Karpas-422 (cell line): ENCODE results near the gene RFTN1. TPM values are rescaled to one million over a fixed set of nuclear protein-coding genes. Genes with fewer than 3 reads are reported as not detected.

Experiments
- DNase-seq: peaks from one replicate; pipeline ENCODE4 v3.0.0-alpha.2; 2015
- H2AFZ ChIP-seq: fragments of 200-600 bp; sonication (generic); 2 replicates; pipeline ENCODE4 v1.6.1; 2014; ENCODE audit warnings: antibody characterized with exemption, low read length, mixed read lengths
- H3K27ac ChIP-seq: fragments of 200-600 bp; sonication (generic); 2 replicates; pipeline ENCODE4 v1.5.1; 2014; ENCODE audit warnings: mild to moderate bottlenecking, low read length, moderate library complexity
- H3K27me3 ChIP-seq: fragments of 200-600 bp; sonication (generic); 2 replicates; pipeline ENCODE4 v1.6.1; 2014; ENCODE audit warnings: low read length, mixed read lengths
- H3K36me3 ChIP-seq: fragments of 200-600 bp; sonication (generic); 2 replicates; pipeline ENCODE4 v1.6.1; 2014; ENCODE audit warnings: low read length, mixed read lengths; ENCODE audit not compliant: insufficient read depth
- H3K4me1 ChIP-seq: fragments of 200-600 bp; sonication (generic); 2 replicates; pipeline ENCODE4 v1.6.1; 2014; ENCODE audit warnings: mild to moderate bottlenecking, low read length, mixed read lengths
- H3K4me2 ChIP-seq: fragments of 200-600 bp; sonication (generic); 2 replicates; pipeline ENCODE4 v1.6.1; 2014; ENCODE audit warnings: low read length, low read depth, mild to moderate bottlenecking; ENCODE audit not compliant: poor library complexity, severe bottlenecking
- H3K4me3 ChIP-seq: fragments of 200-600 bp; sonication (generic); 2 replicates; pipeline ENCODE4 v1.5.1; 2014; ENCODE audit warnings: mild to moderate bottlenecking, antibody characterized with exemption, low read length, mixed read lengths
- H3K79me2 ChIP-seq: fragments of 200-600 bp; sonication (generic); 2 replicates; pipeline ENCODE4 v1.6.1; 2014; ENCODE audit warnings: mild to moderate bottlenecking, low read length, mixed read lengths
- H3K9ac ChIP-seq: fragments of 200-600 bp; sonication (generic); 2 replicates; pipeline ENCODE4 v1.6.0; 2014; ENCODE audit warnings: low read length
- H3K9me2 ChIP-seq: fragments of 200-600 bp; sonication (generic), shearing (Covaris generic); replicated peaks from 2 replicates; pipeline ENCODE4 v1.6.0; 2014; ENCODE audit warnings: mild to moderate bottlenecking, low read length, moderate library complexity; ENCODE audit not compliant: insufficient read depth
- H3K9me3 ChIP-seq: fragments of 300-700, 200-600 bp; sonication (generic); 2 replicates; pipeline ENCODE4 v1.6.1; 2014; ENCODE audit warnings: low read length, mixed read lengths
- H4K20me1 ChIP-seq: fragments of 200-600 bp; sonication (generic); 2 replicates; pipeline ENCODE4 v1.6.1; 2014; ENCODE audit warnings: mild to moderate bottlenecking, antibody characterized with exemption, low read length, low read depth; ENCODE audit not compliant: insufficient read depth
- total RNA-seq: library from RNA; depleted of rRNA; stranded (reverse); fragments of >200 nt; shearing (Covaris generic); gene quantifications from 2 replicates; pipeline ENCODE4 v1.2.3, GENCODE V29; 2014; ENCODE audit warnings: low replicate concordance

Gene RFTN1
- total RNA-seq, 1 experiment from 2014 or later = 291 TPM

DNA sequence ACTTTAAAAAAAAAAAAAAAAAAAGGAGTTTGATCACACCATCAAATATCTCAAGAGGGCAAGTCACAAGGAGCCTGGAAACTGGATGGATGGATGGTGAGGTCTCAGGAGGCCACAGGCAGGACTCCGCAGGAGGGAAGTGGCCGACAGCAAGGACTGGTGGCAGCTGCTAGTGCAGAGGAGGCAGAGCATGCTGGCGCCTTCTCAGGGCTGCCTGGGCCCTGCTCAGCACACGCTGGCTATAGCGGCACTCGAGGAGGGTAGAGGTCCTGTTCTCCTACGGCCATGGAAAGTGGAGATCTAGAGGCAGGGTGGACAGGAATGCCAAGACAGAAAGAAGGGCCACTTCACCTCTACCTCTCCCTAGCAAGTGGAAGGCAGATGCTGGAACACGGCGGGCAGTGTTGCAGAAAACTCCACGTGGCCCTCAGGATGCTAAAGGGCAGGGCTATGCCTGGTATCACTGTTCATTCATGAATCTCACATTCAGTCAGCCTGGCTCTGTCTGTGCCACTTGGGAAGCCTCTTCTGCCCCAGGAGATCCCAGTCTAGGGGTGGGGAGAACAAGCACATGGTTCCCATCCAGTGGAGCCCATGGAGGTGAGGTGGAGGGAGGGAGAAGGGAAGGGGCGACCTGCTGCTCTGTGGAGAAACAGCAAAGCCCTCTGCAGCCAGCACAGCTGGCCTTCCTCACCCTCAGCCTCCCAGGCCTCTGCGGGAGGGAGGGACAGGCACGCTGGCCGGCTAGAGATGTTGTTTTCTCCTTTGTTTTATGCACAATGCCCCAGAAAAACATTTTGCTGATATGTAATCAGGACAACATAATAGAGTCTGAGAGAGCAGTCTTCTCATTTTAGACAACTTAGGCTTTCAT lies 177.5 kb downstream of the RFTN1 start:
- no peaks in the 10 kb centered on the region for H3K9me2 ChIP-seq
- no peaks in the 10 kb centered on the region for H4K20me1 ChIP-seq
- H3K27me3 ChIP-seq = no peaks in the 10 kb centered on the region
- no peak overlapping the region for H3K27ac ChIP-seq
- H3K36me3 ChIP-seq = peaks cover 64% of the 10 kb centered on the region
- no peak overlapping the region for H3K9ac ChIP-seq
- DNase-seq = no peak
- peaks cover 81% of the 10 kb centered on the region for H3K79me2 ChIP-seq
- H3K4me2 ChIP-seq = no peak overlapping the region
- no peak overlapping the region for H3K4me3 ChIP-seq
- peaks cover 15% of the 10 kb centered on the region for H3K4me1 ChIP-seq
- H2AFZ ChIP-seq = no peak overlapping the region
- H3K9me3 ChIP-seq = no peaks in the 10 kb centered on the region

DNA sequence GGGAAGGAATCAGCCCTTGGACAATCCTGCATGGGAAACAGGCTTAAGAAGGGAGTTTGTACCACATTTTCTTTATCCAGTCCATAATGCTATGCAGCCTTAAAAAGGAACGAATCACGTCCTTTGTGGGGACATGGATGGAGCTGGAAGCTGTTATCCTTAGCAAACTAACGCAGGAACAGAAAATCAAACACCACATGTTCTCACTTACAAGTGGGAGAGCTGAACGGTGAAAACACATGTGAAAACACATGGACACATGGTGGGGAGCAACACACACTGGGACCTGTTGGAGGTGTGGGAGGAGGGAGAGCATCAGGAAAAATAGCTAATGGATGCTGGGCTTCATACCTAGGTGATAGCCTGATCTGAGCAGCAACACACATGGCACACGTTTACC lies 178.2 kb downstream of the RFTN1 start:
- Histone ChIP-seq H3K9me3 (no peaks in the 10 kb centered on the region), H3K36me3 (peaks cover 65% of the 10 kb centered on the region), H3K27ac (no peak overlapping the region), H3K9me2 (no peaks in the 10 kb centered on the region), H3K4me3 (no peak overlapping the region), H3K4me2 (no peak overlapping the region), H3K79me2 (peaks cover 81% of the 10 kb centered on the region), H3K9ac (no peak overlapping the region), H4K20me1 (no peaks in the 10 kb centered on the region), H3K4me1 (peaks cover 8% of the 10 kb centered on the region), H3K27me3 (no peaks in the 10 kb centered on the region), H2AFZ (no peak overlapping the region)
- DNase-seq = no peak

DNA sequence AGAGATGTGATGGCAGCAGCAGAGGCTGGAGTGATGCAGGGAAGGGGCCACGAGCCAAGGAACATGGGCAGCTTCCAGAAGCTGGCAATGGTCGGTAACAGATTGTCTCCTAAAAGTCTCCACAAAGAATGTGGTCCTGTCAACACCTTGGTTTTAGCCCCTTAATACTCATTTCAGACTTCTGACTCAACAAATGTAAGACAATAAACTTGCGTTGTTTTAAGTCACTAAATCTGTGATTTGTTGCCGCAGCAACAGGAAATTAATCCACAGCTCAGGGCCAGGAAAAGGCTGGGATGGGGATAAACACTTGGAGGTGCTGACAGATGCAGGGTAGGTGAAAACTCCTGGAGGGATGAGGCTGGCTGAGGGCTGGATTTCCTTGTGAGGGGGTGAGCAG lies 178.6 kb downstream of the RFTN1 start:
- Histone ChIP-seq H3K27ac (no peak overlapping the region), H3K4me1 (peaks cover 4% of the 10 kb centered on the region), H3K4me2 (no peak overlapping the region), H3K9me2 (no peaks in the 10 kb centered on the region), H4K20me1 (no peaks in the 10 kb centered on the region), H3K27me3 (no peaks in the 10 kb centered on the region), H3K36me3 (peaks cover 65% of the 10 kb centered on the region), H3K4me3 (no peak overlapping the region), H3K79me2 (peaks cover 81% of the 10 kb centered on the region), H3K9me3 (no peaks in the 10 kb centered on the region), H3K9ac (no peak overlapping the region), H2AFZ (no peak overlapping the region)
- DNase-seq = no peak

DNA sequence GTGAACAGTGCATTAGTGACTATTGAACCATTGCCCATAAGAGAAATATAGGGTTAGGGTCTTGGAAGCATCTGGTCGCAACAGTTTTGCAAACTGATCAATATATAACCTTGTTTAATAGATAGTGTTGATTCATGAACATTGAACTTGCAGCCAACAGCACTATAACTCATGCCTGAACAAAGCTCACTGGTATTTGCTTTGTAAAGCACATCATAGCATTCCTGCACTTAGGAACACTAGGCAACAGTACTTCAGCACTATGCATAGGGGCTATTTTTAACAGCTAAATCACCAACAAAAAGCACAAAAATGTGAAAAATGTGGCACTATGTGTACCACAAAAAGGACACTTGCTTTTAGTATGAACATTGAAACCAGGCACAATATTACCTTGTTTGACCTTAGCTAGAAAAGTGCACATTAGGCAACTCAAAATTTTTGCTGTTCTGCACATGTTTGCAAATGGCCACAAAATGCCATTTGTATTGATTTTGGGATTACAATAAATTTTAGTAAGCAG lies 180.5 kb downstream of the RFTN1 start:
- H2AFZ ChIP-seq = no peak overlapping the region

DNA sequence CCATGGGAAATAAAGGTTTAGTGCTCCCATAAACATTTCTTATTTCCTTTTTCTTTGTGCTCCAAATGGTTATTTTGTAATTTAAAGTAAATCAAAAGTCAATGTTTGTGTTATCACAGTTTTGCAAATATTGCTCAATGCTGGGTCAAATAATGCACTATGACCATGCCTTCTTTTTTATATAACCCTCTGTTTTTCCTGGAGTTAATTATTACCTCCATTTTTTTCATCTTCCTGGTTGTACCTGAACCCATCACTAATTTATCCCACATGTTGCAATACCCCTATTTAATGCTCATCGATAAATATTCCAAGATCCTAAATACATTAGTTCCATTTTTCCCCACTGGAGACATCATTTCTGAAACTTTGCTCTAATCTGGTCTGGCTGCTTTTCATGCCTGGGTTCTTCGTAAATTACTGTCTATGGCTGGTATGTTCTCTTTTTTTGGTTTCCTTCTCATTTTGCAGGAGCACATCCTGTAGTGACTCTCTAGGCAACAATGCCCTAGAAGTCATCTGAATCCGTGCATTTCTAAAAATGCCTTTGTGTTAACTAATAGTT lies 182.1 kb downstream of the RFTN1 start:
- no peak for DNase-seq
- Histone ChIP-seq H3K9me2 (no peaks in the 10 kb centered on the region), H4K20me1 (no peaks in the 10 kb centered on the region), H3K9me3 (no peaks in the 10 kb centered on the region), H3K4me1 (peaks cover 26% of the 10 kb centered on the region), H3K27ac (peak overlapping the region; percentile 16), H3K79me2 (peaks cover 69% of the 10 kb centered on the region), H3K36me3 (peaks cover 65% of the 10 kb centered on the region), H3K4me3 (no peak overlapping the region), H3K4me2 (no peak overlapping the region), H3K9ac (no peak overlapping the region), H3K27me3 (no peaks in the 10 kb centered on the region), H2AFZ (no peak overlapping the region)

More for the DNA sequence above, 180.5 kb downstream of the RFTN1 start:
- Histone ChIP-seq H3K4me1 (peaks cover 14% of the 10 kb centered on the region), H3K9me2 (no peaks in the 10 kb centered on the region), H3K36me3 (peaks cover 66% of the 10 kb centered on the region), H3K27me3 (no peaks in the 10 kb centered on the region), H3K4me2 (no peak overlapping the region), H3K4me3 (no peak overlapping the region), H3K9ac (no peak overlapping the region), H3K27ac (peak overlapping the region; percentile 7; the same call in 1 of the 2 replicates), H4K20me1 (no peaks in the 10 kb centered on the region), H3K9me3 (no peaks in the 10 kb centered on the region), H3K79me2 (peaks cover 75% of the 10 kb centered on the region)
- DNase-seq = no peak

DNA sequence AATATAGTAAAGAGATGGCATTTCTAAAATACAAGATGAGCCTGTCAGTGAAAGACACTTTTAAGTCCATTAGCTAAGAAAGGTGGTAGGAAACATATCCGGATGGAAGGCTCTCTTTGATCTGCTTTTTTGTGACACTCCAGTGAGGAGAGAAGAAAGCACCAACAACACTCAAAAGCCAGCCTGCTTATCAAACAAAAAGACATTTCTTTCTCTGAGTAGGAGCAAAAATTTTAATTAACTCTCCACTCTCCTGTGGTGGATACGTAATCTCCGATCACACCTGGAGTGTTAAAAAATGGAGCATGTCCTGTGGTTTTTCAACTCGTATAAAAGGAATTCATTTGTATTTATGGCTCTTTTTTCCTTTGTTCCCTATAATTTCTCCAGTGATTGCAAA lies 183.1 kb downstream of the RFTN1 start:
- no peak overlapping the region for H3K4me3 ChIP-seq
- no peak overlapping the region for H3K9ac ChIP-seq
- H3K79me2 ChIP-seq = peaks cover 66% of the 10 kb centered on the region
- H2AFZ ChIP-seq = no peak overlapping the region
- H3K4me1 ChIP-seq = peaks cover 36% of the 10 kb centered on the region
- no peak overlapping the region for H3K4me2 ChIP-seq
- no peaks in the 10 kb centered on the region for H3K27me3 ChIP-seq
- H3K9me3 ChIP-seq = no peaks in the 10 kb centered on the region
- no peaks in the 10 kb centered on the region for H3K9me2 ChIP-seq
- H3K36me3 ChIP-seq = peaks cover 75% of the 10 kb centered on the region
- H4K20me1 ChIP-seq = peaks cover 5% of the 10 kb centered on the region; the same call in 1 of the 2 replicates
- H3K27ac ChIP-seq = peak overlapping the region; percentile 16; the same call in 1 of the 2 replicates
- DNase-seq = no peak

DNA sequence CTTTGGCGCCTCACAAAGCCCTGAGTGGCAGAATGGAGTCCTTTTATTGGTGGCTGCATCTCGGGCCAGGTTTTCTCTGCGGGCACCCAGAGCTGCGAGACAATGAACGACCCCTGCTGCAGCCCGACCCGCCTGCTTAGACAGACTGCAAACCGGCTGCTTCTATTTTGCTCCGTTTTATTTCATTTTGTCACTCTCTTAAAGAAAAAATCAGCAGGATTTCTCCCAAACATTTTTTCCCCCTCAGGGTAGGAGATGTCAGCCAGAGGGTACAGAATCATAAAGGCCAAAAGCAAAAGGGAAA lies 183.7 kb downstream of the RFTN1 start:
- no peak overlapping the region for H3K4me2 ChIP-seq
- no peak overlapping the region for H3K9ac ChIP-seq
- peaks cover 5% of the 10 kb centered on the region; the same call in 1 of the 2 replicates for H4K20me1 ChIP-seq
- no peaks in the 10 kb centered on the region for H3K27me3 ChIP-seq
- no peak for DNase-seq
- no peak overlapping the region for H3K4me3 ChIP-seq
- H3K27ac ChIP-seq = no peak overlapping the region
- no peaks in the 10 kb centered on the region for H3K9me2 ChIP-seq
- peaks cover 76% of the 10 kb centered on the region for H3K36me3 ChIP-seq
- H3K79me2 ChIP-seq = peaks cover 66% of the 10 kb centered on the region
- H3K9me3 ChIP-seq = no peaks in the 10 kb centered on the region
- peaks cover 42% of the 10 kb centered on the region for H3K4me1 ChIP-seq
- H2AFZ ChIP-seq = no peak overlapping the region

DNA sequence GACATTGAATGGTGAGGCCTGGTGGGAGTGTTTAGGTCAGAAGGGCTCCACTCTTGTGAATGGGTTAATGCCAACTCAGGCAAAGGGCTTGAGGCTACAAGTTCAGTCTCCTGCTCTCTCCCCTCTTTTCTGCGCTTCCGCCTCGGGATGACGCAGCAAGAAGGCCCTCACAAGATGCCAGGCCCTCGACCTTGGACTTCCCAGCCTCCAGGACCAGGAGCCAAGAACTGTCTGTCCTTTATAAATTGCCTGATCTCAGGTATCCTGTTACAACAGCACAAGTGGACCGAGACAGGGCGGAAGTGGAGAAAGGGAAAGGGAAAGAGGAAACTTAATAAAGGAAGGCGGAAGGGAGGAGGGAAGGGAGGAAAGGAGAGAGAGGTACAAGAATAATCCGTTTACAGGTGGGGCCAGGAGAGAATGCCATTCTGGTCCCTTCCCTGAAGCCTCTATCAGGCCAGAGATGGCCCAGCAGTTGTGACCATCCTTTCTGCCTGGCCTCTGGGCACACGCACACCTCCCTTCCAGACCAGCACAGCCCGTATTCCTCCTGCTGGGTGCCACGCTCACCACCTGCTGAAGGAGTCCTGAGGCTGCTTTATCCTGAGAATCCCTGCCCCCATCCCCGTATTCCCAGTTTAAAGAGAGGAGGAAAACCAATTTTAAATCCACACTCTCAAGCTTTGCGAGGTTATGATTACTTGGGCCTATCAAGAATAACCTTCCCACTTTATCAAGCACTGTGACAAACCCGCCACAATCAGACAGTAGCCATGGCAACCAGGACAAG lies 184.3 kb downstream of the RFTN1 start:
- H4K20me1 ChIP-seq = peaks cover 5% of the 10 kb centered on the region; the same call in 1 of the 2 replicates
- no peak overlapping the region for H3K4me2 ChIP-seq
- H3K9me2 ChIP-seq = no peaks in the 10 kb centered on the region
- no peaks in the 10 kb centered on the region for H3K9me3 ChIP-seq
- H3K9ac ChIP-seq = no peak overlapping the region
- no peak overlapping the region for H3K27ac ChIP-seq
- peaks cover 74% of the 10 kb centered on the region for H3K36me3 ChIP-seq
- no peak overlapping the region for H3K4me3 ChIP-seq
- peaks cover 63% of the 10 kb centered on the region for H3K79me2 ChIP-seq
- no peak overlapping the region for H2AFZ ChIP-seq
- no peaks in the 10 kb centered on the region for H3K27me3 ChIP-seq
- DNase-seq = no peak
- H3K4me1 ChIP-seq = peaks cover 43% of the 10 kb centered on the region
